HEK293 (cell line): Measurements from ENCODE around the gene SLC12A3.

Experiments used
- CTCF ChIA-PET: fragments of 350-600 bp; formaldehyde crosslinking; extraction: SDS; loops from one replicate; lab custom pipeline; 2021; ENCODE audit warnings: antibody characterized with exemption; lab: Yijun Ruan, JAX
- POLR2A ChIA-PET: fragments of 300-600 bp; formaldehyde crosslinking; extraction: SDS; loops from one replicate; lab custom pipeline; 2020; ENCODE audit warnings: antibody characterized with exemption, inconsistent platforms; lab: Yijun Ruan, JAX
- H3K27ac ChIP-seq: fragments of 200-500 bp; sonication (Bioruptor generic); 2 replicates; pipeline ENCODE4 v1.5.1; 2014; ENCODE audit warnings: low read depth, low read length, control low read depth, inconsistent platforms; ENCODE audit errors: extremely low read depth
- H3K36me3 ChIP-seq, 2 experiments: fragments of 200-500 bp in 1 of 2; sonication (Bioruptor generic) in 1 of 2; 1 replicate in 1 of 2; 2 replicates in 1 of 2; pipeline ENCODE4 v1.5.1; 2014 to 2017; ENCODE audit warnings: inconsistent platforms in 2 of 2, low read length in 2 of 2; ENCODE audit not compliant: control insufficient read depth in 2 of 2, insufficient read depth in 1 of 2
- H3K4me1 ChIP-seq: fragments of 200-500 bp; sonication (Bioruptor generic); 2 replicates; pipeline ENCODE4 v1.5.1; 2014; ENCODE audit warnings: mild to moderate bottlenecking, low read length, inconsistent platforms; ENCODE audit not compliant: control insufficient read depth, insufficient read depth
- H3K4me3 ChIP-seq: 2 replicates; pipeline ENCODE4 v1.5.1; 2011; ENCODE audit warnings: low read depth, mild to moderate bottlenecking, control low read depth, low read length, moderate library complexity
- H3K9me3 ChIP-seq: fragments of 200-500 bp; sonication (Bioruptor generic); 2 replicates; pipeline ENCODE4 v1.5.1; 2014; ENCODE audit warnings: low read depth, low read length, inconsistent platforms; ENCODE audit not compliant: control insufficient read depth, insufficient read depth
- EGR2 ChIP-seq: fragments of 450-650 bp; formaldehyde crosslinking; IDR thresholded peaks from 2 replicates; pipeline ENCODE4 v1.5.1; 2016; ENCODE audit warnings: low read depth, missing biosample characterization, missing genetic modification characterization
- GLIS1 ChIP-seq: fragments of 450-650 bp; formaldehyde crosslinking; IDR thresholded peaks from 2 replicates; pipeline ENCODE4 v1.5.1; 2016; ENCODE audit warnings: missing biosample characterization, missing genetic modification characterization
- GLIS2 ChIP-seq: fragments of 450-650 bp; formaldehyde crosslinking; IDR thresholded peaks from 2 replicates; pipeline ENCODE4 v1.5.1; 2016; ENCODE audit warnings: missing biosample characterization, missing genetic modification characterization
- KLF1 ChIP-seq: fragments of 450-650 bp; formaldehyde crosslinking; IDR thresholded peaks from 2 replicates; pipeline ENCODE4 v1.5.1; 2016; ENCODE audit warnings: missing biosample characterization, missing genetic modification characterization
- KLF16 ChIP-seq: fragments of 450-650 bp; formaldehyde crosslinking; IDR thresholded peaks from 2 replicates; pipeline ENCODE4 v1.5.1; 2017; ENCODE audit warnings: missing biosample characterization, missing genetic modification characterization
- OSR2 ChIP-seq: fragments of 450-650 bp; formaldehyde crosslinking; IDR thresholded peaks from 2 replicates; pipeline ENCODE4 v1.5.1; 2016; ENCODE audit warnings: missing biosample characterization, missing genetic modification characterization
- SALL2 ChIP-seq: fragments of 450-650 bp; formaldehyde crosslinking; IDR thresholded peaks from 2 replicates; pipeline ENCODE4 v1.5.0; 2017; ENCODE audit warnings: missing biosample characterization, mild to moderate bottlenecking, missing genetic modification characterization, borderline replicate concordance
- SCRT2 ChIP-seq: fragments of 450-650 bp; formaldehyde crosslinking; IDR thresholded peaks from 2 replicates; pipeline ENCODE4 v1.5.1; 2016; ENCODE audit warnings: missing biosample characterization, missing genetic modification characterization
- ZNF157 ChIP-seq: fragments of 450-650 bp; formaldehyde crosslinking; IDR thresholded peaks from 2 replicates; pipeline ENCODE4 v1.5.1; 2016; ENCODE audit warnings: missing biosample characterization, missing genetic modification characterization
- ZNF2 ChIP-seq: fragments of 450-650 bp; formaldehyde crosslinking; IDR thresholded peaks from 2 replicates; pipeline ENCODE4 v1.5.1; 2016; ENCODE audit warnings: missing biosample characterization, missing genetic modification characterization
- ZNF221 ChIP-seq: fragments of 450-650 bp; formaldehyde crosslinking; IDR thresholded peaks from 2 replicates; pipeline ENCODE4 v1.5.1; 2017; ENCODE audit warnings: missing biosample characterization, missing genetic modification characterization, borderline replicate concordance
- ZNF292 ChIP-seq: fragments of 450-650 bp; formaldehyde crosslinking; IDR thresholded peaks from 2 replicates; pipeline ENCODE4 v1.5.1; 2016; ENCODE audit warnings: low read depth, missing biosample characterization, missing genetic modification characterization, borderline replicate concordance
- ZNF302 ChIP-seq: fragments of 450-650 bp; formaldehyde crosslinking; IDR thresholded peaks from 2 replicates; pipeline ENCODE4 v1.5.1; 2016; ENCODE audit warnings: missing biosample characterization, missing genetic modification characterization, low read depth
- ZNF558 ChIP-seq: fragments of 450-650 bp; formaldehyde crosslinking; IDR thresholded peaks from 2 replicates; pipeline ENCODE4 v1.5.1; 2016; ENCODE audit warnings: missing biosample characterization, missing genetic modification characterization
- ZNF561 ChIP-seq: fragments of 450-650 bp; IDR thresholded peaks from 2 replicates; pipeline ENCODE4 v1.5.1; 2018; ENCODE audit warnings: missing biosample characterization, missing genetic modification characterization, borderline replicate concordance
- ZNF610 ChIP-seq: fragments of 450-650 bp; formaldehyde crosslinking; IDR thresholded peaks from 2 replicates; pipeline ENCODE4 v1.5.1; 2016; ENCODE audit warnings: missing biosample characterization, missing genetic modification characterization, borderline replicate concordance
- ZNF654 ChIP-seq: fragments of 450-650 bp; formaldehyde crosslinking; IDR thresholded peaks from 2 replicates; pipeline ENCODE4 v1.5.1; 2016; ENCODE audit warnings: low read depth, missing biosample characterization, missing genetic modification characterization
- ZNF660 ChIP-seq: fragments of 450-650 bp; IDR thresholded peaks from 2 replicates; pipeline ENCODE4 v1.5.1; 2018; ENCODE audit warnings: missing biosample characterization, mild to moderate bottlenecking, missing genetic modification characterization
- ZNF701 ChIP-seq: fragments of 450-650 bp; formaldehyde crosslinking; IDR thresholded peaks from 2 replicates; pipeline ENCODE4 v1.5.1; 2016; ENCODE audit warnings: missing biosample characterization, missing genetic modification characterization
- TF ChIP-seq, protein P1 (sequence below): fragments of 450-650 bp; formaldehyde crosslinking; IDR thresholded peaks from 2 replicates; pipeline ENCODE4 v1.5.1; 2017; ENCODE audit warnings: missing biosample characterization, mild to moderate bottlenecking, missing genetic modification characterization, moderate library complexity
- TF ChIP-seq, protein P2 (sequence below): fragments of 450-650 bp; formaldehyde crosslinking; IDR thresholded peaks from 2 replicates; pipeline ENCODE4 v1.5.1; 2016; ENCODE audit warnings: missing biosample characterization, missing genetic modification characterization
- TF ChIP-seq, protein P3 (sequence below): fragments of 450-650 bp; formaldehyde crosslinking; IDR thresholded peaks from 2 replicates; pipeline ENCODE4 v1.5.1; 2016; ENCODE audit warnings: missing biosample characterization, missing genetic modification characterization
- TF ChIP-seq, protein P4 (sequence below): fragments of 450-650 bp; formaldehyde crosslinking; IDR thresholded peaks from 2 replicates; pipeline ENCODE4 v1.5.1; 2016; ENCODE audit warnings: missing biosample characterization, missing genetic modification characterization
- TF ChIP-seq, protein P5 (sequence below): fragments of 450-650 bp; formaldehyde crosslinking; IDR thresholded peaks from 2 replicates; pipeline ENCODE4 v1.5.1; 2016; ENCODE audit warnings: missing biosample characterization, missing genetic modification characterization
- TF ChIP-seq, protein P6 (sequence below): fragments of 450-650 bp; formaldehyde crosslinking; IDR thresholded peaks from 2 replicates; pipeline ENCODE4 v1.5.1; 2016; ENCODE audit warnings: missing biosample characterization, missing genetic modification characterization

Gene SLC12A3

DNA sequence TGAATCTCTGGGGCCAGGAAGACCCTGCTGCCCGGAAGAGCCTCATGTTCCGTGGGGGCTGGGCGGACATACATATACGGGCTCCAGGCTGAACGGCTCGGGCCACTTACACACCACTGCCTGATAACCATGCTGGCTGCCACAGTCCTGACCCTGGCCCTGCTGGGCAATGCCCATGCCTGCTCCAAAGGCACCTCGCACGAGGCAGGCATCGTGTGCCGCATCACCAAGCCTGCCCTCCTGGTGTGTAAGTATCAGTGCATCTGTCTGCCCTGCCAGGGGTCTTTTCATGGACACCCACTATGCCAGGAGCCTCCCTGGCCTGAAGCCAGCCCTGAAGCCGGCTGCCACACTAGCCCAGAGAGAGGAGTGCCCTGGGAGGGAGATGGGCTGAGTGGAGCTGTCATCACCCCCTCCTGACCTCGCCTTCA is 96.9 kb downstream of the SLC12A3 start, which contains the start of gene CETP:
TSS of gene CETP (plus strand) at position 100 of the 431 bp plus-strand sequence. CDS start at position 130, 30 bp downstream.
- H3K4me3 ChIP-seq: no peak within 1 kb of the TSS
- H3K36me3 ChIP-seq: no peaks in the 10 kb centered on the region
- ChIA-PET POLR2A (no interaction called here), CTCF (interaction anchor here (0.6 to 1.3 kb wide), 3 partner anchors 9 to 188 kb away, joined by 3 to 4 read pairs (median 3); no protein-coding TSS in a partner anchor)
- no peaks in the 10 kb centered on the region for H3K9me3 ChIP-seq
- H3K27ac ChIP-seq: no peak within 1 kb of the TSS
- no peaks in the 10 kb centered on the region for H3K4me1 ChIP-seq
- TF ChIP-seq ZNF157 (tag by site-specific recombination): no peak
- no peak for TF ChIP-seq GLIS2 (tag by site-specific recombination)
- no peak for TF ChIP-seq SALL2 (tag by site-specific recombination)
- no peak for TF ChIP-seq ZNF701 (tag by site-specific recombination)
- no peak for TF ChIP-seq ZNF302
- no peak for TF ChIP-seq GLIS1
- no peak for TF ChIP-seq ZNF292 (tag by site-specific recombination)
- TF ChIP-seq, protein P1, sequence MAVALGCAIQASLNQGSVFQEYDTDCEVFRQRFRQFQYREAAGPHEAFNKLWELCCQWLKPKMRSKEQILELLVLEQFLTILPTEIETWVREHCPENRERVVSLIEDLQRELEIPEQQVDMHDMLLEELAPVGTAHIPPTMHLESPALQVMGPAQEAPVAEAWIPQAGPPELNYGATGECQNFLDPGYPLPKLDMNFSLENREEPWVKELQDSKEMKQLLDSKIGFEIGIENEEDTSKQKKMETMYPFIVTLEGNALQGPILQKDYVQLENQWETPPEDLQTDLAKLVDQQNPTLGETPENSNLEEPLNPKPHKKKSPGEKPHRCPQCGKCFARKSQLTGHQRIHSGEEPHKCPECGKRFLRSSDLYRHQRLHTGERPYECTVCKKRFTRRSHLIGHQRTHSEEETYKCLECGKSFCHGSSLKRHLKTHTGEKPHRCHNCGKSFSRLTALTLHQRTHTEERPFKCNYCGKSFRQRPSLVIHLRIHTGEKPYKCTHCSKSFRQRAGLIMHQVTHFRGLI (tag by site-specific recombination): no peak
- TF ChIP-seq SCRT2 (tag by site-specific recombination): no peak
- no peak for TF ChIP-seq ZNF2
- no peak for TF ChIP-seq ZNF654

DNA sequence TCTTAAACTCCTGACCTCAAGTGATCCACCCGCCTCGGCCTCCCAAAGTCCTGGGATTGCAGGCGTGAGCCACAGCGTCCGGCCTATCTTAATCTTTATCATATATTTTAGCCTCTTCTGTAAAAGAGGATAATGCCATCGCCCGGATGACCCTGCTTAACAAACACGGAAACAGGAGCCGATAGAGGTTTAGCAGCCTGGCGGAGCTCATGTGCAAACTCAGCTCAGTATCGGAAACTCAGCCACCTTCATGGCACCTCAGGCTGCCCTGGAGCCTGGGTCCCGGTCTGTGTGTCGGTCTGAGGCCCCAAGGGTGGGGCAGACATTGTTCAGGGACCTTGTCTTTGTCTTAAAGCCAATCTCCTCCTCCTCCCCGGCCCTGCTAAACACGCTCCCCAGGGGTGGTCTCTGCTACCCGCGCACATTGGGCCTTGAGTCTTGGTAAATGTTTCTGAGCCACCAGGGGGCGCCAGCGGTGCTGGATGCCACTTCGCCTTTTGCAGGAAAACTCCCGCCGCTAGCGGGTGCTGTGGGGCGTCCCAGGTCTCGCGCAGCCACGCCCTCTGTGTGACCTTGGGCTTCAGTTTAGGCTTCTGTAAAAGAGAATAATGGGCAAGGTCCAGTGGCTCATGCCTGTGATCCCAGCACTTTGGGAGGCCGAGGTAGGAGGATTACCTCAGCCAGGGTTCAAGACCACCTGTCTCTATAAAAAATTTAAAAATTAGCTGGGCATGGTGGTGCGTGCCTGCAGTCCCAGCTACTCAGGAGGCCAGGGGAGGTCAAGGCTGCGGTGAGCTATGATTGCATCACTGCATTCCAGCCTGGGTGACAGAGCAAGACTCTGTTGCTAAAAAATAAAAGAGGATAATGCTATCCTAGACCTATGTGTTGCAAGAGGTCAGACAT is 99.5 kb downstream of the SLC12A3 start:
- H3K4me3 ChIP-seq: no peak overlapping the region
- CTCF ChIA-PET: interaction anchor here (0.6 to 3.4 kb wide), 49 partner anchors 8 to 1628 kb away, joined by 3 to 24 read pairs (median 4); partner anchors contain the start of genes CPNE2 and NLRC5
- no peaks in the 10 kb centered on the region for H3K4me1 ChIP-seq
- no peaks in the 10 kb centered on the region for H3K36me3 ChIP-seq
- no peak overlapping the region for H3K27ac ChIP-seq
- H3K9me3 ChIP-seq: no peaks in the 10 kb centered on the region
- POLR2A ChIA-PET: interaction anchor here (0.8 to 1.1 kb wide), 2 partner anchors 33 to 81 kb away, joined by 3 read pairs; no protein-coding TSS in a partner anchor
- TF ChIP-seq, protein P2, sequence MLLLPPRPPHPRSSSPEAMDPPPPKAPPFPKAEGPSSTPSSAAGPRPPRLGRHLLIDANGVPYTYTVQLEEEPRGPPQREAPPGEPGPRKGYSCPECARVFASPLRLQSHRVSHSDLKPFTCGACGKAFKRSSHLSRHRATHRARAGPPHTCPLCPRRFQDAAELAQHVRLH (tag by site-specific recombination): 0 out of 2 replicates have a peak, but pooled peaks have one; percentile 68
- TF ChIP-seq ZNF610 (tag by site-specific recombination) (no peak), KLF1 (tag by site-specific recombination) (peak; percentile 71), OSR2 (tag by site-specific recombination) (peak; percentile 15; the same call in 1 of the 2 replicates), ZNF558 (tag by site-specific recombination) (no peak), EGR2 (no peak), ZNF221 (tag by site-specific recombination) (no peak), ZNF561 (tag by site-specific recombination) (0 out of 2 replicates have a peak, but pooled peaks have one; percentile 46), KLF16 (tag by site-specific recombination) (0 out of 2 replicates have a peak, but pooled peaks have one; percentile 35), ZNF660 (tag by site-specific recombination) (peak; percentile 27; the same call in 1 of the 2 replicates)
- TF ChIP-seq, protein P3, sequence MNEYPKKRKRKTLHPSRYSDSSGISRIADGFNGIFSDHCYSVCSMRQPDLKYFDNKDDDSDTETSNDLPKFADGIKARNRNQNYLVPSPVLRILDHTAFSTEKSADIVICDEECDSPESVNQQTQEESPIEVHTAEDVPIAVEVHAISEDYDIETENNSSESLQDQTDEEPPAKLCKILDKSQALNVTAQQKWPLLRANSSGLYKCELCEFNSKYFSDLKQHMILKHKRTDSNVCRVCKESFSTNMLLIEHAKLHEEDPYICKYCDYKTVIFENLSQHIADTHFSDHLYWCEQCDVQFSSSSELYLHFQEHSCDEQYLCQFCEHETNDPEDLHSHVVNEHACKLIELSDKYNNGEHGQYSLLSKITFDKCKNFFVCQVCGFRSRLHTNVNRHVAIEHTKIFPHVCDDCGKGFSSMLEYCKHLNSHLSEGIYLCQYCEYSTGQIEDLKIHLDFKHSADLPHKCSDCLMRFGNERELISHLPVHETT: no peak
- TF ChIP-seq, protein P4, sequence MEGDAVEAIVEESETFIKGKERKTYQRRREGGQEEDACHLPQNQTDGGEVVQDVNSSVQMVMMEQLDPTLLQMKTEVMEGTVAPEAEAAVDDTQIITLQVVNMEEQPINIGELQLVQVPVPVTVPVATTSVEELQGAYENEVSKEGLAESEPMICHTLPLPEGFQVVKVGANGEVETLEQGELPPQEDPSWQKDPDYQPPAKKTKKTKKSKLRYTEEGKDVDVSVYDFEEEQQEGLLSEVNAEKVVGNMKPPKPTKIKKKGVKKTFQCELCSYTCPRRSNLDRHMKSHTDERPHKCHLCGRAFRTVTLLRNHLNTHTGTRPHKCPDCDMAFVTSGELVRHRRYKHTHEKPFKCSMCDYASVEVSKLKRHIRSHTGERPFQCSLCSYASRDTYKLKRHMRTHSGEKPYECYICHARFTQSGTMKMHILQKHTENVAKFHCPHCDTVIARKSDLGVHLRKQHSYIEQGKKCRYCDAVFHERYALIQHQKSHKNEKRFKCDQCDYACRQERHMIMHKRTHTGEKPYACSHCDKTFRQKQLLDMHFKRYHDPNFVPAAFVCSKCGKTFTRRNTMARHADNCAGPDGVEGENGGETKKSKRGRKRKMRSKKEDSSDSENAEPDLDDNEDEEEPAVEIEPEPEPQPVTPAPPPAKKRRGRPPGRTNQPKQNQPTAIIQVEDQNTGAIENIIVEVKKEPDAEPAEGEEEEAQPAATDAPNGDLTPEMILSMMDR (tag by site-specific recombination): peak; percentile 82
- TF ChIP-seq, protein P5, sequence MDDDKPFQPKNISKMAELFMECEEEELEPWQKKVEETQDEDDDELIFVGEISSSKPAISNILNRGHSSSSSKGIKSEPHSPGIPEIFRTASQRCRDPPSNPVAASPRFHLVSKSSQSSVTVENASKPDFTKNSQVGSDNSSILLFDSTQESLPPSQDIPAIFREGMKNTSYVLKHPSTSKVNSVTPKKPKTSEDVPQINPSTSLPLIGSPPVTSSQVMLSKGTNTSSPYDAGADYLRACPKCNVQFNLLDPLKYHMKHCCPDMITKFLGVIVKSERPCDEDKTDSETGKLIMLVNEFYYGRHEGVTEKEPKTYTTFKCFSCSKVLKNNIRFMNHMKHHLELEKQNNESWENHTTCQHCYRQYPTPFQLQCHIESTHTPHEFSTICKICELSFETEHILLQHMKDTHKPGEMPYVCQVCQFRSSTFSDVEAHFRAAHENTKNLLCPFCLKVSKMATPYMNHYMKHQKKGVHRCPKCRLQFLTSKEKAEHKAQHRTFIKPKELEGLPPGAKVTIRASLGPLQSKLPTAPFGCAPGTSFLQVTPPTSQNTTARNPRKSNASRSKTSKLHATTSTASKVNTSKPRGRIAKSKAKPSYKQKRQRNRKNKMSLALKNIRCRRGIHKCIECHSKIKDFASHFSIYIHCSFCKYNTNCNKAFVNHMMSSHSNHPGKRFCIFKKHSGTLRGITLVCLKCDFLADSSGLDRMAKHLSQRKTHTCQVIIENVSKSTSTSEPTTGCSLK (tag by site-specific recombination): no peak
- TF ChIP-seq, protein P6, sequence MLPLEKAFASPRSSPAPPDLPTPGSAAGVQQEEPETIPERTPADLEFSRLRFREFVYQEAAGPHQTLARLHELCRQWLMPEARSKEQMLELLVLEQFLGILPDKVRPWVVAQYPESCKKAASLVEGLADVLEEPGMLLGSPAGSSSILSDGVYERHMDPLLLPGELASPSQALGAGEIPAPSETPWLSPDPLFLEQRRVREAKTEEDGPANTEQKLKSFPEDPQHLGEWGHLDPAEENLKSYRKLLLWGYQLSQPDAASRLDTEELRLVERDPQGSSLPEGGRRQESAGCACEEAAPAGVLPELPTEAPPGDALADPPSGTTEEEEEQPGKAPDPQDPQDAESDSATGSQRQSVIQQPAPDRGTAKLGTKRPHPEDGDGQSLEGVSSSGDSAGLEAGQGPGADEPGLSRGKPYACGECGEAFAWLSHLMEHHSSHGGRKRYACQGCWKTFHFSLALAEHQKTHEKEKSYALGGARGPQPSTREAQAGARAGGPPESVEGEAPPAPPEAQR (tag by site-specific recombination): no peak
